Stimulated activated CD4-positive, alpha-beta T cell treated with anti-CD3 and anti-CD28 coated beads, Interleukin-15, amount 100 ng/mL, for 24 hours (primary cell): ENCODE data around the gene DEFB132.
"Not testable (repeated sequence)": the region's sequence is repeated elsewhere in the genome, so short reads cannot be mapped to it uniquely, and the experiment has no call there.

ENCODE experiments used
- DNase-seq: peaks from one replicate; pipeline ENCODE4 v3.0.0-alpha.2; 2020

The DEFB132 gene, protein sequence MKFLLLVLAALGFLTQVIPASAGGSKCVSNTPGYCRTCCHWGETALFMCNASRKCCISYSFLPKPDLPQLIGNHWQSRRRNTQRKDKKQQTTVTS

DNA sequence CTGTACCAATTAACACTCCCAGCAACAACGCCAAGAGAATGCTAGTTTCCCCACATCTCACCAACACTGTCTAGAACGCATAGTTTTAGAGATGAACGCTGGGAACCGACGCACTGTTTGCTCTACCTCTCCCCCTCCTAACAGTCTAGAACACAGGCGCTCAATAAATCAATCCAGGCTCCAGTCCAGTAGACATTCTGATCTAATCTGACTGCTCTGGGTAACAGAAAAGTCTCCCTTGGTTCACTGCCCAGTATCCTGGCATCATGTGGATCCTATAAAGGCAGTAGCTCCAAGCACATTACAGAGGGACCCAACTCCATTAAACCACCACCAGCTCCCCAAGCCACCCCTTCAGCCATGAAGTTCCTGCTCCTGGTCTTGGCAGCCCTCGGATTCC lies at the start of gene DEFB132:
Gene DEFB132 (plus strand): TSS at position 306 of the 400 bp plus-strand sequence. CDS start 55 bp downstream, at position 361.
- no peak for DNase-seq

DNA sequence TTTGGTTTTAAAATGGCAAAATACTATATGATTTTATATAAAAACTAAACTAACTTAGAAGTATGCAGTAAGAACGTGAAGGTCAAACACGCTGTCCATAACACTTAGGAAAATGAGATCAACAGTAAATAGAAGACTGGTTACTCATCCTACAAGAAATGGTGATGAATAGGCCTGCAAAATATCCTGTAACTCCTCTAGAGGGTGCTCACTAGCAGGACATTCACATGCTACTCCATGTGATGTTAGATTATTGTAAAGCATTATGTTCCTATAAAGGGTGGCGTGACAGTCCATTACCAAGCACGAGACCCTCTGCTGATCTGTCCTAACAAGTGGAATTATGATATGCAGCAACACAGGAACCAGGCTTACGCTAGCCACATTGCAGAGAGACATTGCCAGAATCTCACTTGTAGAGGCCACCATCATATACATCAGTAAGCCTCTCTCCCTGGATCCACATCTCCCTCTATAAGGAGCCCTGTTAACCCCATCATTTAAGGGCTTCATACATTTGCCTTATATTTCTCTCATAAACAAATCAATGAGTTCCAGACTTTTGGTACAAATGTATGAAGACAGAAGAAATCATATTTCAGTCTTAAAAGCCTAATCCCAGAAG lies 48.5 kb upstream of the DEFB132 start:
- DNase-seq = peak; percentile 7

- DNase-seq = no peak
Measured at GRCh38 chr20:210809-211502, 46.6 kb upstream of the DEFB132 start.

DNA sequence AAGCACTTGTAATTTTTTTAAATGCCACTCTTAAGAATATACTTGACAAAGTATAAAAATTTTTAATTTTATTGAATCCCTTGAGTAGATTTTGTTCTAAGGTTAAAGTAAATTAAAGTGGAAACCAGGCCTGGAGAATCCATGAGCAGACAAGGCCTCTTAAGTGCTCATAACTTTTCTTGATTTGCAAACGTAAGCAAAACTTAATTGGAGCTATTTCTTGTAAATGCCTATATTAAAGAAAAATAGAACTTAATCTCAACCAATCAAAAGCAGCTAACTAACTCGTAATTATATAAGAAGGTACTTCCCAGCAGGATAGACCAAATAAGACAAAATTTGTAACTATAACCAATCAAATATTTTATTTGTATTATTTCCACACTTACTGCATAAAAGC lies 43.1 kb upstream of the DEFB132 start:
- DNase-seq = no peak

- no peak for DNase-seq
Measured at GRCh38 chr20:215796-216195, 41.7 kb upstream of the DEFB132 start.

- no peak for DNase-seq
Measured at GRCh38 chr20:217266-217665, 40.3 kb upstream of the DEFB132 start.

GRCh38 chr20:219290-220115 lies 38.0 kb upstream of the DEFB132 start:
- DNase-seq = no peak

DNA sequence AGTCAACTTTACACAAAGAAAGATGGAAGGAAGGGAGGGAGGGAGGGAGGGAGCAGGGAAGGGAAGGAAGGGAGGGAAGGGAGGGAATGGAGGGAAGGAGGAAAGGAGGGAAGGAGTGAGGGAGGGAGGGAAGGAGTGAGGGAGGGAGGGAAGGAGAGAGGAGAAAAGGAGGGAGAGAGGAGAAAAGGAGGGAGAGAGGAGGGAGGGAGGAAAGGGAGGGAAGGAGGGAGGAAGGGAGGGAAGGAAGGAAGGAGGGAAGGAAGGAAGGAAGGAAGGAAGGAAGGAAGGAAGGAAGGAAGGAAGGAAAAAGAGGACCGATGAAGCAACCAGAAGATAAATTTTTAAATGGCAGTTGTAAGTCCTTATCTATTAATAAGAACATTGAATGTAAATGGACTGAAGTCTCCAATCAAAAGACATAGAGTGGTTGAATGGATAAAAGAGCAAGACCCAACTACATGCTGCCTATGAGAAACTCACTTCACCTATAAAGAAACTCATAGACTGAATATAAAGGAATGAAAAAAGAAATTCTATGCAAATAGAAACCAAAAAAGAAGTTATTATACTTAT lies 36.2 kb upstream of the DEFB132 start:
- no peak for DNase-seq

GRCh38 chr20:225879-226278 lies 31.6 kb upstream of the DEFB132 start:
- not testable (repeated sequence) for DNase-seq

GRCh38 chr20:226958-227357 lies 30.6 kb upstream of the DEFB132 start, which contains the start of gene DEFB129:
Gene DEFB129, plus strand, starts transcription at chr20:227258. Its CDS starts 31 bp downstream, at chr20:227289.
- DNase-seq = no peak

GRCh38 chr20:227439-228105 lies 30.0 kb upstream of the DEFB132 start:
- DNase-seq = no peak

GRCh38 chr20:235891-236290 lies 21.6 kb upstream of the DEFB132 start:
- DNase-seq = no peak

- DNase-seq = peak; percentile 55
Measured at GRCh38 chr20:237489-237888, 20.0 kb upstream of the DEFB132 start.

- DNase-seq = no peak
Measured at GRCh38 chr20:237929-238328, 19.6 kb upstream of the DEFB132 start.

DNA sequence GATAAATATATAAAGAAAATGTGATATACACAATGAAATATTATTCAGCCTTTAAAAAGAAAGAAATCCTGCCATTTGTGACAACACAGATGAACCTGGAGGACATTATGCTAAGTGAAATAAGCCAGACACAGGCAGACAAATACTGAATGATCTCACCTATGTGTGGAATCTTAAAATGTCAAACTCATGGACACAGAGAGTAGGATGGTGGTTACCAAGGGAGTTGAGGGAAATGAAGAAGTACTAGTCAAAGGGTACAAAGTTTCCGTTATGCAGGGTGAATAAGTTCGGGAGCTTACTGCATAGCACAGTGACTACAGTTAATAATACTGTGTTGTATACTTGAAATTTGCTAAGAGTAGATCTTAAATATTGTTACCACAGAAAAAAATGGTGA lies 14.6 kb upstream of the DEFB132 start:
- no peak for DNase-seq

DNA sequence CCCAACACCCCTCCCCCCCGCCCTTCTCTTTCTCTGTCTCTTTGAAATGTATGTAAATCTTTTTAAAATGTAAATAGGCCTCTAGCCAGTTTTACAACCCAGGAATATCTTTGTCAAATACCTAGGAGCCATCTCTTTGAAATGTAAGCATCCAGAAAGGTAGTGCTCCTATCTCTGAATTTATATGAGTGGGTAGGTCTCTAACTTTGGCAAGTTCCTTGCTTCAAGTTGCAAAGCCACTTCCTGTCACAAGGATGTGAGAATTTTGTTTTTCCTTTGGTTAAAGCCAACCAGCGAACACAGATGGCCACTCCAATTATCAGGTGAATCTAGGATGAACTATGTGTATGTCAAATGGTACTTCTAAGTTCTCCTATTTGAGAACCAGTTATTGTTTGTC lies 6.2 kb upstream of the DEFB132 start:
- no peak for DNase-seq

DNA sequence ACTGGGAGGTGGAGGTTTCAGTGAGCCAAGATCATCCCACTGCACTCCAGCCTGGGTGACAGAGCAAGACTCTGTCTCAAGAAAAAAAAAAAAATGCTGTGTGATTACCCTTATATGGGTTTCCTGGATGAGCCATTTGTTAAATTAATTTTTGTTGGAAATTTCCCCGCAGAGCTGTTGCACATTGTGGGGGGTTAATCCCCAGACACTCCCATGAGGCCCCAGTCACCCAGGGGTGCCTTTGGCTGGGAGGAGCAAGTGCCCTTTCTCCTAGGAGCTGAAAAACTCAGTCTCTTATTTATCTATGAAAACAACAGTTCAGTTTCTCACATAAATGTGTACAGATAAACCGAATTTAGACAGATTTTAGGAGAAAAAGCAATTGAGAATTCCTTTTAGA lies 4.7 kb upstream of the DEFB132 start:
- no peak for DNase-seq

- not testable (repeated sequence) for DNase-seq
Measured at GRCh38 chr20:253447-253846, 4.1 kb upstream of the DEFB132 start.

DNA sequence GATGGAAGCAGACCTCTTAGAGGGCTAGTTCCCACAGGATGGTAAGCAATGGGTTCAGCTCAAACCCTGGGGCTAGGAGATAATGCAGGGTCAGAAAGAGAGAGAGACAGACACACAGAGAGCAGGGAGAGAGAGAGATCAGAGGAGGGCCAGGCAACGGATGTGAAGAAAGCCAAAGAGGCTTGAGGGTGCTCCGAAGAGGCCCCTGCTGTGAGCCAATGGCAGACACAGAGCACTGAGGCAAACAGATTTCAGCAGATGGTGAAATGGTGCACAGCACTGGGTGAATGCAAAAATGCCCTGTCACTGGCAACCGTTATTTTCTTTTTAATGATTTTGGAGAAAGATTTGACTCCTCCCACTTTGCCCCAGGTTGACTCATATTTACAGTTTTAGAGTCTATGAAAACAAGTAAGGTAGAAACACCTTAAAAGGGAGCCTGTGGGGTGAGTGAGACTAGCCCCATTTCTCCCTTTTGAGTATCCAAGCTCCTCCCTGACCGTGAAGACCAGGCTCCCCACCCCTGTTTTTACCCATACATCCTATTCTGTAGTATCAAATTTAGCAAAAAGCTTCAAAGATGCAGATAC lies 840 bp downstream of the DEFB132 start:
- DNase-seq = no peak

- DNase-seq = no peak
Measured at GRCh38 chr20:258963-259362, 1.4 kb downstream of the DEFB132 start.

- DNase-seq = no peak
Measured at GRCh38 chr20:259981-260380, 2.5 kb downstream of the DEFB132 start.

DNA sequence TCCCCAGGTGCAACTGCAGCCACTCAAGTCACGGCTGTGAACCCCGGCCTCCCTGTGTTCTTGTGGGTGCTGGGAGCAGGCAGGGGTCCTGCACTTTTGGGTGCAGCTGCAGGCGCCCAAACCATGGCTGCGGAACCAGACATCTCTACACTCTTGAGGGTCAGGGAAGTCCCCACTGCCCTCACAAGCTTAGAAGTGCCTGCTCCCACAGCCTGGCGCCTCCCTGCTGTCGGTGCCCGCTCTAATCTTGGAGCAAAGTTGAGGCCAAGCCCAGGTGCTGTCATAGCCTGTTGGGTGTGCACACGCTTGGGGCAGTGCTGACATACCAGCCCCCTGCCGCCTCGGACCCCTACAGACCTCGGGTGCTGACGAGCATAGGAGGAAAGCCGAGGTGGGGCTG lies 6.2 kb downstream of the DEFB132 start:
- DNase-seq = no peak
